Upper lobe of right lung (tissue), 1 donor: ENCODE results near the gene STYXL1. TPM values are rescaled to one million over a fixed set of nuclear protein-coding genes. Genes with fewer than 3 reads are reported as not detected.

Experiments
- ATAC-seq: fragments of 200-7000 bp; cut with Tn5 transposase; one replicate; pipeline ENCODE4 v1.9.1; 2020; ENCODE audit warnings: mild to moderate bottlenecking, moderate library complexity
- DNase-seq: peaks from one replicate; pipeline ENCODE4 v3.0.0-alpha.2; 2020
- H3K27ac ChIP-seq: fragments of 200-600 bp; one replicate; pipeline ENCODE4 v1.8.0; 2022
- H3K27me3 ChIP-seq: fragments of 200-600 bp; one replicate; pipeline ENCODE4 v1.8.0; 2022; ENCODE audit warnings: mild to moderate bottlenecking
- H3K36me3 ChIP-seq: fragments of 200-600 bp; one replicate; pipeline ENCODE4 v1.8.0; 2022
- H3K4me1 ChIP-seq: fragments of 200-600 bp; one replicate; pipeline ENCODE4 v1.8.0; 2022
- H3K4me3 ChIP-seq: fragments of 200-600 bp; one replicate; pipeline ENCODE4 v1.8.0; 2022; ENCODE audit warnings: mild to moderate bottlenecking
- H3K9me3 ChIP-seq: fragments of 200-600 bp; one replicate; pipeline ENCODE4 v1.8.0; 2022
- intact Hi-C: fragments of 100-400 bp; cut with DNase I; formaldehyde crosslinking; loops from one replicate; pipeline ENCODE4 v1.11.0; 2022
- total RNA-seq: library from RNA; stranded (reverse); fragmentation: NEBNext Ultra II Directional; extraction: Animal tissue kit (Norgen Biotek cat#: 25700); gene quantifications from one replicate; pipeline ENCODE4 v1.2.1, GENCODE V29; 2021
- TF ChIP-seq, protein P1 (sequence below): fragments of 200-600 bp; IDR thresholded peaks from one replicate; pipeline ENCODE4 v1.8.0; 2022; ENCODE audit warnings: antibody characterized with exemption
- donor health status: DM: no; HTN: yes; CAD: no; lungs with severe emphysema.

The STYXL1 gene
- total RNA-seq, 1 donor from 2014 or later, result 20.9 TPM

DNA sequence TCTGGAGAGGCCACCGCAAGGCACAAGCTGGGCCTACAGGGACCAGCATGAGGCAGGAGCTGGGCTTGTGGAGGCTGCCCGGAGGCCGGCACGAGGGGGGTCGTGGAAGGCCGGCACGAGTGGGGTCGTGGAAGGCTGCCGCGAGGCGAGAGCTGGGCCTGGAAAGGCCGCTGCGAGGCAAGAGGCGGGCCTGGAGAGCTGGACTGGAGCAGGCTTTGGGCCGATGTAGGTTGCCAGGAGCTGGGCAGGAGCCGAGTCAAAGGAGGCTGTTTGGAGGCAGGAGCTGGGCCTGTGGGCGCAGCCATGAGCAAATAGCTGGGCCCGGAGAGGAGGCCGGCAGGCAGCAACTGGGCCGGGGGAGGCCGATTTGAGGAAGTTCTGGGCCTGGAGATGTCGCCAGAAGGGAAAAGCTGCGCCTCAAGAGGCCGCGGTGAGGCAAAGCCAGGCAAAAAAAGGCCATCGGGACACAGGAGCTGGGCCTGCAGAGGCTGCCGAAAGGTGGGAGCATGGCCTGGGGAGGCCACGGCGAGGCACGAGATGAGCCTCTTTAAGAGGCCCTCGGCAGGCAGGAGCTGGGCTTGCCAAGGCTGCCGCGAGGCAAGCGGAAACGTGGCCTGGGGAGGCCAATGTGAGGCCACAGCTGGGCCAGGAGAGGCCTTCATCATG, 26.6 kb upstream of the STYXL1 start:
- no peak overlapping the region for H3K4me3 ChIP-seq
- no peak for DNase-seq
- no peaks in the 10 kb centered on the region for H3K36me3 ChIP-seq
- H3K27me3 ChIP-seq, result no peaks in the 10 kb centered on the region
- H3K4me1 ChIP-seq, result peaks cover 3% of the 10 kb centered on the region
- no peak overlapping the region for H3K27ac ChIP-seq
- no peak for ATAC-seq
- intact Hi-C loops, result no loop called here
- H3K9me3 ChIP-seq, result no peaks in the 10 kb centered on the region
- TF ChIP-seq, protein P1, sequence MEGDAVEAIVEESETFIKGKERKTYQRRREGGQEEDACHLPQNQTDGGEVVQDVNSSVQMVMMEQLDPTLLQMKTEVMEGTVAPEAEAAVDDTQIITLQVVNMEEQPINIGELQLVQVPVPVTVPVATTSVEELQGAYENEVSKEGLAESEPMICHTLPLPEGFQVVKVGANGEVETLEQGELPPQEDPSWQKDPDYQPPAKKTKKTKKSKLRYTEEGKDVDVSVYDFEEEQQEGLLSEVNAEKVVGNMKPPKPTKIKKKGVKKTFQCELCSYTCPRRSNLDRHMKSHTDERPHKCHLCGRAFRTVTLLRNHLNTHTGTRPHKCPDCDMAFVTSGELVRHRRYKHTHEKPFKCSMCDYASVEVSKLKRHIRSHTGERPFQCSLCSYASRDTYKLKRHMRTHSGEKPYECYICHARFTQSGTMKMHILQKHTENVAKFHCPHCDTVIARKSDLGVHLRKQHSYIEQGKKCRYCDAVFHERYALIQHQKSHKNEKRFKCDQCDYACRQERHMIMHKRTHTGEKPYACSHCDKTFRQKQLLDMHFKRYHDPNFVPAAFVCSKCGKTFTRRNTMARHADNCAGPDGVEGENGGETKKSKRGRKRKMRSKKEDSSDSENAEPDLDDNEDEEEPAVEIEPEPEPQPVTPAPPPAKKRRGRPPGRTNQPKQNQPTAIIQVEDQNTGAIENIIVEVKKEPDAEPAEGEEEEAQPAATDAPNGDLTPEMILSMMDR, result no peak

DNA sequence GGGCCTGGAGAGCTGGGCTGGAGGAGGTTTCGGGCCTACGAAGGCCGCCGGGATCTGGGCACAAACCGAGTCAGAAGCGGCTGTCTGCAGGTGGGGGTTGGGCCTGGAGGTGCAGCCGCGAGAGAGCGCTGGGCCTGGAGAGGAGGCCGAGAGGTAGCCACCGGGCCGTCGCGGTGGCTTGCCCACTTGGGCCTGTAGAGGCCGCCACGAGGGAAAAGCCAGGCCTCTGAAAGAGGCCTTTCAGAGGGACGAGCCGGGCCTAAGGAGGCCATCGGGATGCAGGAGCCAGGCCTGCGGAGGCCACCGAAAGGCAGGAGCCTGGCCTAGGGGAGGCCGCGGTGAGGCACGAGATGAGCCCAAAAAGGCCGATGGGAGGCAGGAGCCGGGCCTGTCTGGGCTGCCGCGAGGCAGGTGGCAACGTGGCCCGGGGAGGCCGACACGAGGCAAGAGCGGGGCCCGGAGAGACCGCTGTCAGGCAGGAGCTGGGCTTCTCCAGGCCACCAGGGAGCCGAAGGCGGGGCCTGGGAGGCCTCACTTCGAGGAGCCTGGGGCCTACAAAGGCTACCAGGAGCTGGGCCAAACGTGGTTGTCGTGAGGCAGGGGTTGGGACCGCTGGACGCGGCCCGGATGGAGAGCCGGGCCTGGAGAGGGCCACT, 25.7 kb upstream of the STYXL1 start:
- TF ChIP-seq, protein P1, result no peak
- Histone ChIP-seq H3K4me1 (peaks cover 7% of the 10 kb centered on the region), H3K27me3 (no peaks in the 10 kb centered on the region), H3K27ac (no peak overlapping the region), H3K36me3 (no peaks in the 10 kb centered on the region), H3K9me3 (no peaks in the 10 kb centered on the region), H3K4me3 (no peak overlapping the region)
- no peak for DNase-seq
- ATAC-seq, result no peak
- intact Hi-C loops, result no loop called here

DNA sequence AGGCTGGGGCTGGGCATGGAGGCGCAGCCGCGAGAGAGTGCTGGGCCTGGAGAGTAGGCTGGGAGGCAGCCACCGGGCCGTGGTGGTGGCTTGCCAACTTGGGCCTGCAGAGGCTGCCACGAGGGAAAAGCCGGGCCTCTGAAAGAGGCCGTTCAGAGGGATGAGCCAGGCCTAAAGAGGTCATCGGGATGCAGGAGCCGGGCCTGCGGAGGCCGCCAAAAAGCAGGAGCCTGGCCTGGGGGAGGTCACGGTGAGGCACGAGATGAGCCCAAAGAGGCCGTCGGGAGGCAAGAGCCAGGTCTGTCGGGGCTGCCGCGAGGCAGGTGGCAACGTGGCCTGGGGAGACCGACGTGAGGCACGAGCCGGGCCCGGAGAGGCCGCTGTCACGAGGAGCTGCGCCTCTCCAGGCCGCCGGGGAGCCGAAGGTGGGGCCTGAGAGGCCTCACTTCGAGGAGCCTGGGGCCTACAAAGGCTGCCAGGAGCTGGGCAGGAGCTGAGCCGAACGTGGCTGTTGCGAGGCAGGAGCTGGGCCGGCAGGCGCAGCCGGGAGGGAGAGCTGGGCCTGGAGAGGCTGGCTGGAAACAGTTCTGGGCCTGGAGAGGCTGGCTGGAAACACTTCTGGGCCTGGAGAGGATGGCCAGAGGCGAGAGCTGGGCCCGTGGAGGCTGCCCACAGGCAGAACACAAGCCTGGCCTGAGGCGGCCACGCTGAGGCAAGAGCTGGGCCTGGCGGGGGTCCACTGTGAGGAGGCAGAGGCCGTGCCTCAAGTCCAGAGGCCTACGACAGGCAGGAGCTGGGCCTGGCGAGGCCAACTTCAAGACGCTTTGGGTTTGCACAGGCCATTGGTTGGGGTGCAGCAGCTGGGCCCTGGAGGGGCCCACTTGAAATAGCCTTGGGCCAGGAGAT, 24.7 kb upstream of the STYXL1 start:
- Histone ChIP-seq H3K4me3 (no peak overlapping the region), H3K4me1 (peaks cover 7% of the 10 kb centered on the region), H3K27me3 (no peaks in the 10 kb centered on the region), H3K36me3 (peaks cover under 1% of the 10 kb centered on the region), H3K27ac (no peak overlapping the region), H3K9me3 (no peaks in the 10 kb centered on the region)
- DNase-seq (no peak), ATAC-seq (no peak)
- TF ChIP-seq, protein P1, result no peak
- intact Hi-C loops, result no loop called here

DNA sequence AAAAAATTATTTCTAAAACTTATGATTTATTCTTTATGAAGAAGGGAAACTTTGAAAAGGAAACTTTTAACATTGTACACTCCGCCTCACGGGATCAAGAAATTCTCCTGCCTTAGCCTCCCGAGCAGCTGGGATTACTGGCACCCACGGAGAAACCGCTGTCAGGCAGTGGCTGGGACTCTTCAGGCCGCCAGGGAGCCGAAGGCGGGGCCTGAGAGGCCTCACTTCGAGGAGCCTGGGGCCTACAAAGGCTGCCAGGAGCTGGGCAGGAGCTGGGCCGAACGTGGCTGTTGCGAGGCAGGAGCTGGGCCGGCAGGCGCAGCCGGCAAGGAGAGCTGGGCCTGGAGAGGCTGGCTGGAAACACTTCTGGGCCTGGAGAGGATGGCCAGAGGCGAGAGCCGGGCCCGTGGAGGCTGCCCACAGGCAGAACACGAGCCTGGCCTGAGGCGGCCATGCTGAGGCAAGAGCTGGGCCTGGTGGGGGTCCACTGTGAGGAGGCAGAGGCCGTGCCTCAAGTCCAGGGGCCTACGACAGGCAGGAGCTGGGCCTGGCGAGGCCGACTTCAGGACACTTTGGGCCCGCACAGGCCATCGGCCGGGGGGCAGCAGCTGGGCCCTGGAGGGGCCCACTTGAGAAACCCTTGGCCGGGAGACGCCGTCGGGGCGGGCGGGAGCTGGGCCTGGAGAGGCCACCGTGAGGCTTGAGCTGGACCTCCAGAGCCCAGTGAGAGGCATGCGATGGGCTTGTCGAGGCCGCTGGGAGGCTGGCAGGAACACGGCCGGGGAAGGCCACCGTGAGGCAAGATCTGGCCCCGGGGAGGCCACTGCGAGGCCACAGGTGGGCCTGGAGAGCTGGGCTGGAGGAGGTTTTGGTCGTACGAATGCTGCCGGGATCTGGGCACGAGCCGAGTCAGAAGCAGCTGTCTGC, 23.8 kb upstream of the STYXL1 start:
- Histone ChIP-seq H3K27ac (peak overlapping the region; percentile 36), H3K4me3 (no peak overlapping the region), H3K27me3 (no peaks in the 10 kb centered on the region), H3K36me3 (peaks cover 9% of the 10 kb centered on the region), H3K9me3 (no peaks in the 10 kb centered on the region), H3K4me1 (peaks cover 7% of the 10 kb centered on the region)
- peak; percentile 41 for ATAC-seq
- intact Hi-C loops, result no loop called here
- TF ChIP-seq, protein P1, result no peak
- peak; percentile 68 for DNase-seq

DNA sequence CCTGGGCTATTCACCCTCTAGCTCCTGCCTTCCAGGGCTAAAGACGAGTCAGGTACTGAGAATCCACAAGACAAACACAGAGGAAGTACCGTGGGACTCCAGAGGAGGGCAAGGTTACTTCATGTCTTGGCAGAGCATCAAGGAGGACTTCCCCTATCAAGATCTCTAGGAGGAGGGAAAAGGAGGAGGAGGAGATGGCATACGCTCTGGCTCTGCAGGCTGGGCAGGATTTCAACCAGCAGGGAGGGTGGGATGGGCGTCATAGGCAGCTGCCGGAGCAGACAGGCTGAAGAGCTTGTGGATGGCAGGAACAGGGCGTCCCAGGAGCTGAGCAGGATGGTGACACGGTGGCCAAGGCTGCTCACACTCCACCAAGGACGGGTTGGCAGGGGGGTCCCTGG, 21.4 kb upstream of the STYXL1 start:
- intact Hi-C loops, result no loop called here
- H3K27ac ChIP-seq, result no peak overlapping the region
- TF ChIP-seq, protein P1, result peak; percentile 24

More for the DNA sequence above, 21.4 kb upstream of the STYXL1 start:
- DNase-seq, result peak; percentile 82
- H3K27me3 ChIP-seq, result no peaks in the 10 kb centered on the region
- no peak overlapping the region for H3K4me3 ChIP-seq
- peaks cover 7% of the 10 kb centered on the region for H3K4me1 ChIP-seq
- H3K9me3 ChIP-seq, result no peaks in the 10 kb centered on the region
- ATAC-seq, result peak; percentile 90
- H3K36me3 ChIP-seq, result peaks cover 33% of the 10 kb centered on the region
